CD4-positive, alpha-beta T cell treated with Interleukin-15 for 1 hour (primary cell): Measurements from ENCODE around the gene GRK1.

ENCODE experiments used
- DNase-seq: peaks from one replicate; pipeline ENCODE4 v3.0.0-alpha.2; 2020

GRK1 gene

GRCh38 chr13:113763254-113763653, 96.2 kb downstream of the GRK1 start:
- DNase-seq, result no peak

- no peak for DNase-seq
Observed at GRCh38 chr13:113763961-113764792, 97.2 kb downstream of the GRK1 start.

- no peak for DNase-seq
Observed at GRCh38 chr13:113764793-113765563, 98.0 kb downstream of the GRK1 start.

- DNase-seq, result no peak
Observed at GRCh38 chr13:113765564-113765910, 98.5 kb downstream of the GRK1 start.

DNA sequence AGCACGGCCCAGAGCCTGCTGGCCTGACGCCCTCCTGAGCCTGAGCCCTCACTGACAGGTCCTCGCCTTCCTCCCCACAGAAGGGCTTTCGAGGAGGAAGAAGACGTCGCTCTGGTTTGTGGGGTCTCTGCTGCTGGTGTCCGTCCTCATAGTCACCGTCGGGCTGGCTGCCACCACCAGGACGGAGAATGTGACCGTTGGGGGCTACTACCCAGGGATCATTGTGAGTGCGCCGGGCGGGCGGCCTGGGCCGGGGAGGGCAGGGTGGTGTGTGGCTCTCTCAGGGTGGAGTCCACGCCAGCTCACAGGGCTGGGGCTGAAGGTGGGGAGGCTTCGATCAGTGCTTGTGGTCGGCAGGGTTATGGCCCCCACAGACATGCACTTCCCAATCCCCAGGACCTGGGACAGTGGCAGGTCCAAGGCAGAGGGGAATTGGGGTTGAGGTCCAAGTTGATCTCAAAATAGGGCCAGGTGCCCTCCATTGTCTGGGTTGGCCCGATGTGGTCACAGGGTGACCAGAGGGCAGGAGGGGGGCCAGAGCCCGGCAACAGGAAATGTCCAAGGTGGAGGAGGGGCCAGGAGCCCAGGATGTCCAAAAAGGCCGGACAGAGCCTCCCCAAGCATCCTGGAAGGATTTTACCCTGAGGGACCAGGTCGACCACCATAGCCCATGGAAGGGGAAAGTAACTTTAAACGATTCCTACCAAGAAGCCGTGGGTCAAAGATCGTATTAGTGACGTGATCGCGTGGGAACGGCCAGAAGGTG, 99.2 kb downstream of the GRK1 start:
- no peak for DNase-seq

GRCh38 chr13:113767366-113767765, 100.3 kb downstream of the GRK1 start:
- no peak for DNase-seq

- DNase-seq, result no peak
Observed at GRCh38 chr13:113768018-113768905, 101.2 kb downstream of the GRK1 start.

- DNase-seq, result no peak
Observed at GRCh38 chr13:113769106-113769505, 102.1 kb downstream of the GRK1 start.

DNA sequence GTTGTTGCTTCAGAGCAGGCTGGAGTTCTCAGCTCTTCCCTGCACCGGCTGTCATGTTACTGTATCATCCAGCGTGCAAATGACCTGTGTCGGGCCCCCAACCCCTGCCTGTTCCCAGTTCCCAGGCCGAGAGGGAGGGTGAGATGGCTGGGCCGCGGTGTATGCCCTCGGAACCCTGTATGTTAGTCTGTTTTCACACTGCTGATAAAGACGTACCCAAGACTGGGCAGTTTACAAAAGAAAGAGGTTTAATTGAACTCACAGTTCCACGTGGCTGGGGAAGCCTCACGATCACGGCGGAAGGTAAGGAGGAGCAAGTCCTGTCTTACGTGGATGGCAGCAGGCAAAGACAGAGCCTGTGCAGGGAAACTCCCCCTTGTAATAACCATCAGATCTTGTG, 102.9 kb downstream of the GRK1 start:
- no peak for DNase-seq

DNA sequence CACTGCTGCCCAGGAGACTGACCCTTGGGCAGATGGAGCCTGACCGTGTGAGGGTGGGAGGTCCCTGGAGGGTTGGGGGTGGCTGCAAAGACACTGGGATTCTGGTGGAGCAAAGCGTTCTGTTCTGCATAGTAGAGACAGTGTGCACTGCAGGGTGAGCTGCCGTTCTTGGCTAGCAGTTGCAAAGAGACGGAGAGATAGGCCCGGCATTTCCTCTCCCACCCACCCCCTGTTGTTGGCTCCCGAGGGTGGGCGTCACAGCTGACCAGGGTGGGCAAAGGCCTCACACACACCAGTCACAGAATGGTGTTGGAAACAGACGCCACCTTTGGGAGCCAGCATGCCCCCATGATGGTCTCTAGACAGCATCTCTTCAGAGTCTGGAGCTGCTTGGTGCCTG, 103.4 kb downstream of the GRK1 start:
- no peak for DNase-seq

DNA sequence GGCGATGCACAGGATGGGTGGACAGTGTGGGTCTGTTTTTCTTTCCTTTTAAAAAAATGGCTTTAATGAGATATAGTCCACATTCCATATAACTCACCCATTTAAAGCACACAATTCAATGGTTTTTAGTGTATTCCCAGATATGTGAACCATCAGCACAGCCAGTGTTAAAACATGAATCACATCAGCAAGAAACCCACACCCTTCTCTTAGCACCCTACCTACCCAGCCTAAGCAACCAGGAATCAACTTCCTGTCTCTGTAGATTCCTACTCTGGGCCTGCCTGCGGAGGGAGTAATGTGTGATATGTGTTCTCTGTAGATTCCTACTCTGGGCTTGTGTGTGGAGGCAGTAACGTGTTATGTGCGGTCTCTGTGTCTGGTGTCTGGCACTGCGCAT, 103.9 kb downstream of the GRK1 start:
- DNase-seq, result no peak

- no peak for DNase-seq
Observed at GRCh38 chr13:113771709-113772331, 104.8 kb downstream of the GRK1 start.

DNA sequence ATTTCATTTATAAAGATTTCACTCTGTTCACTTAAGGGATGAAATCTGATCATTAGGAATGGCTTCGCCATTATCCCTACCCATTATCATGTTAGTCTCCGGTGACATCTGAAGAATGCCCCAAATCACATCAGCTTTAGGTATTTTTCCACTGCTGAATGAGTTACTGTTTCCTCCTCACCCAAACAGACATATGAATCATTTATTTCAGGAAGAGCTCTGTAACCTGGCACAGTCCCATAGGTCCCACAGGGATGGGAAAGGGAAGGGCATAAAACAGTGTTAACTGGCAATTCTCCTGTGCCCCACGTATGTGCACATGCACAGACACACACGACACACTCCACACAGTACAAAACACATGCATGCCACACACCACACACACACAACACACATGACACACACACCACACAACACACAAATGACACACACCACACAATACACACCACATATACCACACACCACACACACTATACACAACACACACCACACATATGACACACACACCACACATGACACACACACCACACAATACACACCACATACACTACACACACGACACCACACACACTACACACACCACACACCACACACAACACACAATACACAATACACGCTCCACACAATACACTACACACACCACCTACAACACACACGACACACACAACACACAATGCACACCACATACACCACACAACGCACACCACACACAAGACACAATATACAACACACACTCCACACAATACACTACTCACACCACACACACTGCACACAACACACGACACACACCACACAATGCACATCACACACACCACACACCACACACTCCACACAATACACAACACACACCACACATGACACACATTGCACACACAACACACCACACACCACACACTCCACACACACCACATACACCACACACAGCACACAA, 107.4 kb downstream of the GRK1 start:
- no peak for DNase-seq

- DNase-seq, result no peak
Observed at GRCh38 chr13:113775451-113776145, 108.6 kb downstream of the GRK1 start.

GRCh38 chr13:113776231-113777125, 109.5 kb downstream of the GRK1 start:
- no peak for DNase-seq

DNA sequence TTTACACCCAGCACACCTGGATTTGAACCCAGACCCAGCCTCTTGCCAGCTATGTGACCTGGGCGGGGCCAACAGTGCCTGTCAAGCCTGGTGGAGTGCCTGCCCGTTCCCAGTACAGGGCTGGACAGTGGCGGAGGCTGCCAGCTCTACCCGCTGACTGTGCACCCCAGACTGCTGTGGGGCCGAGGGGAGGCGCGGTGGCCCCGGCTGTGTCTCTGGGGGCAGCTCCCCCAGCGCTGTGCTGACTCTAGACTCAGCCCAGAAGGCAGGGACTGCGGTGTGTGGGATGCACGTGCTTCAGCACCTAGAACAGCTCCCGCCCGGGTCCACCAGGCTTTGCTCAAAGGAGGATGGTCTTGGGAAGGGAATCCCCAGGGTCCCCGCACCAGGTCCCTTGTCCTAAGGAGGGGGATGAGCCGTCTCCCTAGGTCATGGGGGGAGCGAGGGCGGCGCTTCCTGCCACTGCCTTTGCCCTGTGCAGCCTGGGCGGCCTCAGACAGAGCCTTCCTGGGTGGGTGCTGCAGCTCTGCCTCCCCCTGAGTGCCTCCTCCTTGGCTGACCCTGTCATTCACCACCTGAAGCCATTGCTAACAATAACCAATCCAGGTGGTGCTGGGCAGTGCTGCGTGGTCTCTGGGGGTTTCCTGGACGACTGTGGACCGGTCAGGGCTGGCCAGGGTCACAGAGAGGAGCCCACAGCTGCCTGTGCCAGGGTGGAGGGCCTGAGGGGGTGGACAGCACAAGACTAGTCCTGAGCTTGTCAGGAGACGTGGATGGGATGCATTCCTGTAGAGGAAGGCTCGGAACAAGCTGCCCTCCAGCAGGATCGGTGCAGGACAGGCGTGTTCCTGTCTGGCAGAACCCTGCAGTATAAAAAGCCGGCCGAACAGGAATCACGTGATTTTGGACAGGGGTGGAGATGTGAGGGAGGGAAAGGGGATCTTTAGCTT, 110.6 kb downstream of the GRK1 start:
- DNase-seq, result no peak

GRCh38 chr13:113781571-113781970, 114.6 kb downstream of the GRK1 start:
- no peak for DNase-seq

DNA sequence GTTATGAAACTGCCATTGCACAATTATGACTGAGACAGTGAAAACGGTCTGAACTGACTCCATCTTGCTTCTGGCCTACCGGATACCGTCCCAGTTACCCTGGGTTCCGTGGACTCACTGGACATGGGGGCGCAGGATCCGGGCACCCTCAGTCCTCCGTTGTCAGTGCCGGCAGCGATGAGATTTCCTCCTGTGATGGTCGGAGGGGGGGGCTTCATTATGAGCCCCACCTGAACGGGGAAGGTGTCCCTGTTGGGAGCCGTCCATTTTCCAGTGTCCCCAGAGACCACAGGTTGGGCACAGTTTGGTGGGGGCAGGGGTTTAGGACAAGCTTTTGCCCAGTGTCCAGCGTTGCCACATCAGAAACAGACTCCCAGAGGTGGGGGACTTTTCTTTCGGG, 115.5 kb downstream of the GRK1 start:
- no peak for DNase-seq
